HCT116 (cell line): ENCODE results near the gene CNTNAP2. TPM values are rescaled to one million over a fixed set of nuclear protein-coding genes. Genes with fewer than 3 reads are reported as not detected.

ENCODE experiments used
- ATAC-seq: fragments of 200-7000 bp; cut with Tn5 transposase; 2 replicates; pipeline ENCODE4 v1.9.1; 2020; ENCODE audit warnings: mild to moderate bottlenecking, moderate library complexity
- BruUV-seq: library from RNA; stranded (reverse); fragments of 400-500 nt; replicated peaks from 2 replicates; lab custom pipeline; 2021; lab: Mats Ljungman, UMichigan
- CTCF ChIA-PET: fragments of 300-600 bp; sonication (Branson Sonifier 250); formaldehyde crosslinking; loops from one replicate; lab custom pipeline; 2021; ENCODE audit warnings: antibody characterized with exemption; lab: Charles Lee
- POLR2A ChIA-PET: fragments of 300-600, 350-600 bp; sonication (Branson Sonifier 250); formaldehyde crosslinking; loops from one replicate; lab custom pipeline; 2021; ENCODE audit warnings: antibody characterized with exemption; lab: Charles Lee
- RAD21 ChIA-PET, 2 experiments: fragments of 300-600 bp; sonication (Branson Sonifier 250); formaldehyde crosslinking; loops; one replicate each; lab custom pipeline; 2023; ENCODE audit warnings: low total read pairs in 2 of 2; ENCODE audit not compliant: uncharacterized antibody in 2 of 2, unreplicated experiment in 2 of 2, low non-redundant PET in 1 of 2; lab: Charles Lee
- DNase-seq: peaks from one replicate; pipeline ENCODE4 v3.0.0-alpha.2; 2010; ENCODE audit warnings: low read depth, low spot score
- H2AFZ ChIP-seq: fragments of 200-600 bp; shearing (Covaris generic), sonication (generic); 2 replicates; pipeline ENCODE4 v1.6.1; 2017; ENCODE audit warnings: low read depth, mixed run types, mixed read lengths, antibody characterized with exemption, low read length; ENCODE audit not compliant: poor library complexity, severe bottlenecking
- H3K27ac ChIP-seq: 2 replicates; pipeline ENCODE4 v1.5.1; 2012; ENCODE audit warnings: low read depth, low read length
- H3K27me3 ChIP-seq: fragments of 200-600 bp; sonication (generic); 2 replicates; pipeline ENCODE4 v1.6.1; 2016; ENCODE audit warnings: mixed run types, low read length, mixed read lengths; ENCODE audit not compliant: insufficient read depth
- H3K36me3 ChIP-seq, 2 experiments: fragments of 200-500 bp in 1 of 2; fragments of 200-600 bp in 1 of 2; sonication (Bioruptor generic) in 1 of 2; sonication (generic) in 1 of 2; 2 replicates each; pipeline versions ENCODE4 v1.5.1 to v1.6.1; 2014 to 2016; ENCODE audit warnings: low read length in 2 of 2, inconsistent platforms in 1 of 2, mixed read lengths in 1 of 2, mixed run types in 1 of 2; ENCODE audit not compliant: insufficient read depth in 2 of 2, control insufficient read depth in 1 of 2
- H3K4me1 ChIP-seq, 2 experiments: fragments of 200-600 bp in 1 of 2; sonication (generic) in 1 of 2; 2 replicates each; pipeline versions ENCODE4 v1.5.1 to v1.6.1; 2012 to 2017; ENCODE audit warnings: low read length in 2 of 2, inconsistent platforms in 1 of 2, mild to moderate bottlenecking in 1 of 2, mixed read lengths in 1 of 2, mixed run types in 1 of 2, moderate library complexity in 1 of 2; ENCODE audit not compliant: insufficient read depth in 2 of 2, control insufficient read depth in 1 of 2
- H3K4me2 ChIP-seq: fragments of 200-600 bp; sonication (generic); 2 replicates; pipeline ENCODE4 v1.6.1; 2017; ENCODE audit warnings: mixed run types, low read length, mixed read lengths
- H3K4me3 ChIP-seq, 2 experiments: fragments of 200-600 bp in 1 of 2; sonication (generic) in 1 of 2; replicated peaks in 1 of 2; 2 replicates each; pipeline ENCODE4 v1.5.1; 2011 to 2016; ENCODE audit warnings: low read length in 2 of 2, control low read depth in 1 of 2, low read depth in 1 of 2, mild to moderate bottlenecking in 1 of 2, mixed read lengths in 1 of 2, mixed run types in 1 of 2
- H3K79me2 ChIP-seq: fragments of 200-600 bp; sonication (generic); 2 replicates; pipeline ENCODE4 v1.6.1; 2017; ENCODE audit warnings: mild to moderate bottlenecking, mixed run types, low read length, moderate library complexity, mixed read lengths; ENCODE audit not compliant: insufficient read depth
- H3K9ac ChIP-seq: fragments of 200-600 bp; sonication (generic); 2 replicates; pipeline ENCODE4 v1.6.1; 2016; ENCODE audit warnings: low read length, mixed read lengths
- H3K9me2 ChIP-seq: fragments of 200-600 bp; sonication (generic), shearing (Covaris generic); 2 replicates; pipeline ENCODE4 v1.6.1; 2017; ENCODE audit warnings: mixed run types, mild to moderate bottlenecking, moderate library complexity; ENCODE audit not compliant: insufficient read depth
- H3K9me3 ChIP-seq, 2 experiments: fragments of 200-500 bp in 1 of 2; fragments of 200-600 bp in 1 of 2; sonication (Bioruptor generic) in 1 of 2; sonication (generic) in 1 of 2; 2 replicates each; pipeline ENCODE4 v1.6.1; 2014 to 2017; ENCODE audit warnings: low read length in 2 of 2, mixed read lengths in 2 of 2, inconsistent platforms in 1 of 2, low read depth in 1 of 2, mild to moderate bottlenecking in 1 of 2, mixed run types in 1 of 2, moderate library complexity in 1 of 2; ENCODE audit not compliant: control insufficient read depth in 1 of 2, insufficient read depth in 1 of 2
- H4K20me1 ChIP-seq: fragments of 200-600 bp; sonication (generic), shearing (Covaris generic); 2 replicates; pipeline ENCODE4 v1.6.1; 2017; ENCODE audit warnings: mixed run types, mild to moderate bottlenecking, moderate library complexity; ENCODE audit not compliant: insufficient read depth
- CBX3 ChIP-seq: IDR thresholded peaks from 2 replicates; pipeline ENCODE4 v1.6.1; 2012; ENCODE audit warnings: low read depth
- CEBPB ChIP-seq: IDR thresholded peaks from 2 replicates; pipeline ENCODE4 v1.6.1; 2012; ENCODE audit warnings: low read depth
- EGR1 ChIP-seq: IDR thresholded peaks from 2 replicates; pipeline ENCODE4 v1.6.1; 2012; ENCODE audit warnings: low read depth
- ELF1 ChIP-seq: IDR thresholded peaks from 2 replicates; pipeline ENCODE4 v1.6.1; 2012; ENCODE audit warnings: low read depth, borderline replicate concordance
- EZH2 ChIP-seq: fragments of 200-600 bp; sonication (generic); IDR thresholded peaks from 2 replicates; pipeline ENCODE4 v1.6.1; 2017; ENCODE audit warnings: antibody characterized with exemption, mixed run types
- EZH2phosphoT487 ChIP-seq: fragments of 200-600 bp; IDR thresholded peaks from 2 replicates; pipeline ENCODE4 v1.6.1; 2018; ENCODE audit warnings: antibody characterized with exemption, borderline replicate concordance
- JUND ChIP-seq: IDR thresholded peaks from 2 replicates; pipeline ENCODE4 v1.6.1; 2012
- POLR2AphosphoS5 ChIP-seq: IDR thresholded peaks from 2 replicates; pipeline ENCODE4 v1.6.1; 2011; ENCODE audit warnings: mild to moderate bottlenecking, low read depth, low read length, moderate library complexity
- SIN3A ChIP-seq: IDR thresholded peaks from 2 replicates; pipeline ENCODE4 v1.6.1; 2012; ENCODE audit warnings: low read depth
- SRF ChIP-seq: IDR thresholded peaks from 2 replicates; pipeline ENCODE4 v1.6.1; 2012; ENCODE audit warnings: low read depth
- TCF7L2 ChIP-seq: IDR thresholded peaks from 2 replicates; pipeline ENCODE4 v1.7.0; 2011; ENCODE audit warnings: borderline replicate concordance, inconsistent platforms; ENCODE audit not compliant: insufficient read depth, insufficient read length; ENCODE audit errors: extremely low read depth
- ZNF274 ChIP-seq: fragments of 200-500 bp; sonication (Bioruptor generic); IDR thresholded peaks from 2 replicates; pipeline ENCODE4 v1.6.1; 2014; ENCODE audit warnings: mild to moderate bottlenecking, low read depth, low read length, inconsistent platforms
- intact Hi-C: fragments of 100-400 bp; cut with micrococcal nuclease; formaldehyde crosslinking; loops from 2 replicates; pipeline ENCODE4 v1.10.0; 2022
- total RNA-seq: library from RNA; stranded (reverse); gene quantifications from one replicate; pipeline ENCODE4 v1.2.1, GENCODE V29; 2021; ENCODE audit not compliant: unreplicated experiment
- TF ChIP-seq, protein P1 (sequence below): IDR thresholded peaks from 2 replicates; pipeline ENCODE4 v1.6.1; 2012
- TF ChIP-seq, protein P2 (sequence below): IDR thresholded peaks from 2 replicates; pipeline ENCODE4 v1.6.1; 2011; ENCODE audit warnings: mild to moderate bottlenecking, low read length, moderate library complexity; ENCODE audit not compliant: insufficient replicate concordance; ENCODE audit errors: extremely low read depth
- TF ChIP-seq, protein P3 (sequence below): IDR thresholded peaks from 2 replicates; pipeline ENCODE4 v1.6.1; 2012; ENCODE audit warnings: low read depth
- TF ChIP-seq, protein P4 (sequence below), 3 experiments: fragments of 200-600 bp in 1 of 3; sonication (generic) in 1 of 3; IDR thresholded peaks in 2 of 3; conservative IDR thresholded peaks in 1 of 3; 2 replicates each; pipeline ENCODE4 v1.5.1; 2012 to 2017; ENCODE audit warnings: low read depth in 2 of 3, low read length in 2 of 3, antibody characterized with exemption in 1 of 3, borderline replicate concordance in 1 of 3, control low read depth in 1 of 3, mild to moderate bottlenecking in 1 of 3, mixed read lengths in 1 of 3, mixed run types in 1 of 3, moderate library complexity in 1 of 3; ENCODE audit not compliant: insufficient read depth in 1 of 3

Gene CNTNAP2
- total RNA-seq, 1 experiment from 2014 or later: 0.37 TPM

DNA sequence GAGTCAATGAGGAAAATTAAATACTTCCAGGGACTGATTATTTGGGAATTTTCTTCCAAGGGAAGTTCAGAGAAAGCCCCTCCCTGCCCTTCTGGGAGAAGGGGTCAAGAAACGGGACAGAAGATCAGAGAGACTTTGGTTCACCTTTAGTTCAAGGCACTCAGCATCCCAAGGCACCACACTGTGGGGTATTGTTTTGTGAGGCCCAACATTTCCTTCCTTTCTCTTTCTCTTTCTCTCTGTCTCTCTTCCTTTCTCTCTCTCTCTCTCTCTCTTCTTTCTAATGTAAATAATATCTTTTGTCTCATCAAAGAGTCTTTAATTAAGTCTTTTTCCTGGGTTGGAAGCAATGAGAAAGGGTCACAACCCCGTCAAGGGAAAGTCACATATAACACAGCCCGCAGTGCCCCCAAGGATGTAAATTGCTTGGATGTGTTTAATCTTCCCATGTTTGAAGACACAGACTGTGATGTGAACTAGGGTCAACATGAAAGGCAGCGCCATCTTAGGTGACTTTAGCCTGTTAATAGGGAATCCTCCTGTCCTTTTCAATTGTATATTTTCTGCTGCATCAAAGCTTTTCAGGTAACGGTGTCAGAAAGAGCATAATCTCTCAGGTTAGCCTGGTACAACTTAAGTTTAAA lies 1490.7 kb downstream of the CNTNAP2 start:
- POLR2A ChIA-PET: no interaction called here
- no TSS peak for BruUV-seq
- intact Hi-C loops: no loop called here
- Histone ChIP-seq H3K36me3 (no peaks in the 10 kb centered on the region; a peak in 1 of 4 replicates), H3K27me3 (no peaks in the 10 kb centered on the region), H3K4me1 (no peaks in the 10 kb centered on the region), H2AFZ (no peak overlapping the region), H3K9me2 (no peaks in the 10 kb centered on the region), H3K4me3 (no peak overlapping the region), H3K4me2 (no peak overlapping the region), H3K9ac (no peak overlapping the region), H3K79me2 (no peaks in the 10 kb centered on the region), H4K20me1 (no peaks in the 10 kb centered on the region), H3K9me3 (peaks cover 0 to 14% of the 10 kb centered on the region in 2 experiments; a peak in 2 of 4 replicates), H3K27ac (no peak overlapping the region)
- CTCF ChIA-PET: no interaction called here
- TF ChIP-seq CBX3: no peak
- TF ChIP-seq SIN3A: no peak
- TF ChIP-seq SRF: no peak
- TF ChIP-seq, protein P1, sequence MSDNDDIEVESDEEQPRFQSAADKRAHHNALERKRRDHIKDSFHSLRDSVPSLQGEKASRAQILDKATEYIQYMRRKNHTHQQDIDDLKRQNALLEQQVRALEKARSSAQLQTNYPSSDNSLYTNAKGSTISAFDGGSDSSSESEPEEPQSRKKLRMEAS: no peak
- TF ChIP-seq JUND: no peak
- TF ChIP-seq, protein P2, sequence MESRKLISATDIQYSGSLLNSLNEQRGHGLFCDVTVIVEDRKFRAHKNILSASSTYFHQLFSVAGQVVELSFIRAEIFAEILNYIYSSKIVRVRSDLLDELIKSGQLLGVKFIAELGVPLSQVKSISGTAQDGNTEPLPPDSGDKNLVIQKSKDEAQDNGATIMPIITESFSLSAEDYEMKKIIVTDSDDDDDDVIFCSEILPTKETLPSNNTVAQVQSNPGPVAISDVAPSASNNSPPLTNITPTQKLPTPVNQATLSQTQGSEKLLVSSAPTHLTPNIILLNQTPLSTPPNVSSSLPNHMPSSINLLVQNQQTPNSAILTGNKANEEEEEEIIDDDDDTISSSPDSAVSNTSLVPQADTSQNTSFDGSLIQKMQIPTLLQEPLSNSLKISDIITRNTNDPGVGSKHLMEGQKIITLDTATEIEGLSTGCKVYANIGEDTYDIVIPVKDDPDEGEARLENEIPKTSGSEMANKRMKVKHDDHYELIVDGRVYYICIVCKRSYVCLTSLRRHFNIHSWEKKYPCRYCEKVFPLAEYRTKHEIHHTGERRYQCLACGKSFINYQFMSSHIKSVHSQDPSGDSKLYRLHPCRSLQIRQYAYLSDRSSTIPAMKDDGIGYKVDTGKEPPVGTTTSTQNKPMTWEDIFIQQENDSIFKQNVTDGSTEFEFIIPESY: no peak
- TF ChIP-seq ELF1: no peak
- TF ChIP-seq EZH2phosphoT487: no peak
- TF ChIP-seq, protein P3, sequence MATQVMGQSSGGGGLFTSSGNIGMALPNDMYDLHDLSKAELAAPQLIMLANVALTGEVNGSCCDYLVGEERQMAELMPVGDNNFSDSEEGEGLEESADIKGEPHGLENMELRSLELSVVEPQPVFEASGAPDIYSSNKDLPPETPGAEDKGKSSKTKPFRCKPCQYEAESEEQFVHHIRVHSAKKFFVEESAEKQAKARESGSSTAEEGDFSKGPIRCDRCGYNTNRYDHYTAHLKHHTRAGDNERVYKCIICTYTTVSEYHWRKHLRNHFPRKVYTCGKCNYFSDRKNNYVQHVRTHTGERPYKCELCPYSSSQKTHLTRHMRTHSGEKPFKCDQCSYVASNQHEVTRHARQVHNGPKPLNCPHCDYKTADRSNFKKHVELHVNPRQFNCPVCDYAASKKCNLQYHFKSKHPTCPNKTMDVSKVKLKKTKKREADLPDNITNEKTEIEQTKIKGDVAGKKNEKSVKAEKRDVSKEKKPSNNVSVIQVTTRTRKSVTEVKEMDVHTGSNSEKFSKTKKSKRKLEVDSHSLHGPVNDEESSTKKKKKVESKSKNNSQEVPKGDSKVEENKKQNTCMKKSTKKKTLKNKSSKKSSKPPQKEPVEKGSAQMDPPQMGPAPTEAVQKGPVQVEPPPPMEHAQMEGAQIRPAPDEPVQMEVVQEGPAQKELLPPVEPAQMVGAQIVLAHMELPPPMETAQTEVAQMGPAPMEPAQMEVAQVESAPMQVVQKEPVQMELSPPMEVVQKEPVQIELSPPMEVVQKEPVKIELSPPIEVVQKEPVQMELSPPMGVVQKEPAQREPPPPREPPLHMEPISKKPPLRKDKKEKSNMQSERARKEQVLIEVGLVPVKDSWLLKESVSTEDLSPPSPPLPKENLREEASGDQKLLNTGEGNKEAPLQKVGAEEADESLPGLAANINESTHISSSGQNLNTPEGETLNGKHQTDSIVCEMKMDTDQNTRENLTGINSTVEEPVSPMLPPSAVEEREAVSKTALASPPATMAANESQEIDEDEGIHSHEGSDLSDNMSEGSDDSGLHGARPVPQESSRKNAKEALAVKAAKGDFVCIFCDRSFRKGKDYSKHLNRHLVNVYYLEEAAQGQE: no peak
- TF ChIP-seq CEBPB: no peak
- no peak for TF ChIP-seq TCF7L2
- TF ChIP-seq POLR2AphosphoS5: no peak
- TF ChIP-seq EGR1: no peak
- no peak for TF ChIP-seq ZNF274
- TF ChIP-seq, protein P4, sequence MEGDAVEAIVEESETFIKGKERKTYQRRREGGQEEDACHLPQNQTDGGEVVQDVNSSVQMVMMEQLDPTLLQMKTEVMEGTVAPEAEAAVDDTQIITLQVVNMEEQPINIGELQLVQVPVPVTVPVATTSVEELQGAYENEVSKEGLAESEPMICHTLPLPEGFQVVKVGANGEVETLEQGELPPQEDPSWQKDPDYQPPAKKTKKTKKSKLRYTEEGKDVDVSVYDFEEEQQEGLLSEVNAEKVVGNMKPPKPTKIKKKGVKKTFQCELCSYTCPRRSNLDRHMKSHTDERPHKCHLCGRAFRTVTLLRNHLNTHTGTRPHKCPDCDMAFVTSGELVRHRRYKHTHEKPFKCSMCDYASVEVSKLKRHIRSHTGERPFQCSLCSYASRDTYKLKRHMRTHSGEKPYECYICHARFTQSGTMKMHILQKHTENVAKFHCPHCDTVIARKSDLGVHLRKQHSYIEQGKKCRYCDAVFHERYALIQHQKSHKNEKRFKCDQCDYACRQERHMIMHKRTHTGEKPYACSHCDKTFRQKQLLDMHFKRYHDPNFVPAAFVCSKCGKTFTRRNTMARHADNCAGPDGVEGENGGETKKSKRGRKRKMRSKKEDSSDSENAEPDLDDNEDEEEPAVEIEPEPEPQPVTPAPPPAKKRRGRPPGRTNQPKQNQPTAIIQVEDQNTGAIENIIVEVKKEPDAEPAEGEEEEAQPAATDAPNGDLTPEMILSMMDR (IDR thresholded peaks at IDR 0.05 in 2 of 3, conservative IDR thresholded peaks at IDR 0.05 in 1 of 3; ENCODE audit: borderline replicate concordance in 1 of 3, insufficient read depth in 1 of 3, low read depth in 2 of 3, low read length in 2 of 3): no peak
- TF ChIP-seq EZH2: no peak
- ATAC-seq (no peak), DNase-seq (no peak)
- RAD21 ChIA-PET: no interaction called here
